ENCODE data around the gene MRFAP1L1. TPM values are rescaled to one million over a fixed set of nuclear protein-coding genes. Genes with fewer than 3 reads are reported as not detected.

The MRFAP1L1 gene
- total RNA-seq, 1 experiment from 2014 or later = 40.6 TPM

- no peak for DNase-seq (ENCODE audit: extremely low read depth, low read depth)
Measured at GRCh38 chr4:6668391-6668790, 41.3 kb downstream of the MRFAP1L1 start.

- no peak for DNase-seq (ENCODE audit: extremely low read depth, low read depth)
Measured at GRCh38 chr4:6665320-6665654, 44.4 kb downstream of the MRFAP1L1 start.

DNA sequence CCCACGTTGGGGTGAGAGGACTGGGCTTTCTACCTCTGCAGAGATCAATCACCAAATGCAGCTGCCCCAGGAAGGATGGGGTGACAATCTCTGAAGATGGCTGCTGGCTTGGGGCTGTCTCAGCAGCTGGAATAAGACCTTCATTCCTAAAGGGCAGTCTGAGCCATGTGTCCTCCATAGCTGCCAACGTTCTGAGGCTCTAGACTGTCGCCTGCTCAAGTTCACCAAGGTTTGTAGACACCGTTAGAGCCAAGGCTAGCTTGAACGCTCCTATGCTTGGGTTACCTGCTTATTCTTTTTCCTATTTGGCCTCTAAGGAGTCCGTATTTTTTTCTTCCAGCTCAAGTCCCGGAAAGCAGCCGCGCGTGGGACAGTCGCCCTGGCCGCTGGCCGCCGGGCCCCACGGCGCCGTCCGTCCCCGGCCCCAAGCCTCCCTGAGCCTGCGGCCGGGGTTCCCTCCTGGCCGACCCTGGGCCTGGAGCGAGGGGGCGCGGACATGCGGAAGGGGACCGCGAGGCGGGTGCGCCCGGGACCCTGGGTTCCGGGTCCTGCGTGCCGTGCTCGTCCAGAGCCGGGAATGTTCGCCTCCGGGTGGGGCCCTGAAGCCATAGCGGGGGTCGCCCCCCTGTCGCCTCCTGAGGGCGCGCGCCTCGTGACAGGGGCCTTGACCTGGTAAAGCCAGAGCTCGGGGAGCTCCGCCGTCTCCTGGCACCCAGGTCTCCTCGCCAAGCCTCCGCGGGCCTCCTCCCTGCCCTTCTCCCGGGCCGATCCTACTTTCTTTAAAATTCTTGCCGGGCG, 45.9 kb downstream of the MRFAP1L1 start:
- DNase-seq (ENCODE audit: extremely low read depth, low read depth) = no peak

GRCh38 chr4:6662591-6662990, 47.1 kb downstream of the MRFAP1L1 start:
- no peak for DNase-seq (ENCODE audit: extremely low read depth, low read depth)

GRCh38 chr4:6660430-6660829, 49.2 kb downstream of the MRFAP1L1 start:
- DNase-seq (ENCODE audit: extremely low read depth, low read depth) = no peak

DNA sequence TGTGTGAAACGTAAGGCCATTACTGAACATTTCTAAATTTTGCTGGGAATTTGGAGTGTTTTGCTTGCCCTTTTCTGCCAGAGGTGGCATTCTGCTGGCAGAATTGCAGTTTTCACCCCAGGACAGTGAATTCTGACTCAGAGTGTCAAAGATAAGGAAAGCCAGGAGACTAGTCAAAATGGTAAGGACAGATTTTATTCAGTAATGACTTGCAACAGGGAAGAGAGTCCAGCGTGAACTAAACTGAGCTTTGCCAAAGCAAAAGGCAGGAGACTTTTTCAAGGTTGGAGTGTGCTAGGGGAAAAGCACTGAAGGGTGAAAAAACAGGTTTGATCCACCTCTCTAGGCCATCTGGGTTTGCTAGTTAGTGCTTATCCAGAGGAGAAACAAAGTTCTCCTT, 49.8 kb downstream of the MRFAP1L1 start:
- DNase-seq (ENCODE audit: extremely low read depth, low read depth) = no peak

- no peak for DNase-seq (ENCODE audit: extremely low read depth, low read depth)
Measured at GRCh38 chr4:6658597-6659075, 51.0 kb downstream of the MRFAP1L1 start.

- DNase-seq (ENCODE audit: extremely low read depth, low read depth) = no peak
Measured at GRCh38 chr4:6658209-6658595, 51.5 kb downstream of the MRFAP1L1 start.

Other genes with a start within 250 kb of the MRFAP1L1 start
- 14.9 and 17.6 TPM in 2 replicates for gene PPP2R2C, start 237.3 kb downstream of the MRFAP1L1 start, total RNA-seq (2014; rRNA removed; shearing (Covaris generic))
- 5.9 and 6.2 TPM in 2 replicates for gene MAN2B2, start 134.7 kb downstream of the MRFAP1L1 start, total RNA-seq (2014; rRNA removed; shearing (Covaris generic))
- 64.5 and 96.1 TPM in 2 replicates for gene MRFAP1, start 69.2 kb downstream of the MRFAP1L1 start, total RNA-seq (2014; rRNA removed; shearing (Covaris generic))
- gene S100P, start 16.0 kb downstream of the MRFAP1L1 start, total RNA-seq (2014; rRNA removed; shearing (Covaris generic)) = 169 and 210 TPM in 2 replicates
- gene BLOC1S4, start 6.3 kb upstream of the MRFAP1L1 start, total RNA-seq (2014; rRNA removed; shearing (Covaris generic)) = 17.6 and 18.4 TPM in 2 replicates
- gene KIAA0232, start 72.9 kb upstream of the MRFAP1L1 start, total RNA-seq (2014; rRNA removed; shearing (Covaris generic)) = 7.9 and 12.0 TPM in 2 replicates
- 22.3 and 24.7 TPM in 2 replicates for gene TBC1D14, start 200.0 kb upstream of the MRFAP1L1 start, total RNA-seq (2014; rRNA removed; shearing (Covaris generic))